CD4-positive, alpha-beta T cell treated with Interleukin-2 at 100 ng/mL for 4 hours (primary cell): Measurements from ENCODE around the gene GCSH.

Source experiments
- DNase-seq: peaks from one replicate; pipeline ENCODE4 v3.0.0-alpha.2; 2020; ENCODE audit warnings: low spot score

GCSH gene

DNA sequence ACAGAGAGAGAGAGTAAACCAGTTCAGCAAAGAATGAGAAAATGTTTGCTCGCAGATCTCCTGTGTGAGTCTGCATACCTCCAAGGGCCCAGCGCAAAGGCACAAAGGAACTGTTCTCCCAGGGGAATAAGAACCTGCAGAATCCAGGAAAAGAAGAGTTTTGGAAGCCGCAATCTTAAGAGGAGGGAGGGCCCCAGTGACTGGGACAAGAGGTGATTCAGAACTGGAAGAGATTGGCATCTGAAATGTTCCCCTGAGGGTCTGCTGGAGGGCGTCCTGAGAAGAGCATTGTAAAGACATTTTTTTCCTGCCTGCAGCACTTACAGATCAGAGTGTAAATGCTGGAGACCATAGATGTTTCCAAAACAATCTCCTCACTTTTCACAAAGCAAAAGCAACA lies 54.5 kb downstream of the GCSH start:
- DNase-seq: no peak

DNA sequence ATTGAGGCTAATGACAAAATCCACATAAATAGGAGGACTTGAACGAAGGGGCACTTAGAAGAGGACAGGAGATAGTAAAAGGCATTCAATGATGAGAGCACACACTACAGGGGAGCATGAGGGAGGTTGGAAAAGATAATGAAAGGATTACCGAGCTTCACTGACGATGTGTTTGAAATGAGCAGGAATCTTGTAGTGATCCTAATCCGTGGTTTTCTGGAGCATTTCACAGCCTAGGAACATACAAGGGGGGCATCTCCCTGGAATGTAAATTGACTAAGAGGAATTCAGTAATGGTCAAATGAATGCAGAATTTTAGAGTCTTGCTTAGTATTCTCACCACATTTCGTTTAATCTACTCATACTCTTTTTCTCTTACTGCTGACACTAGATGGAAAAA lies 55.4 kb downstream of the GCSH start:
- DNase-seq: no peak

DNA sequence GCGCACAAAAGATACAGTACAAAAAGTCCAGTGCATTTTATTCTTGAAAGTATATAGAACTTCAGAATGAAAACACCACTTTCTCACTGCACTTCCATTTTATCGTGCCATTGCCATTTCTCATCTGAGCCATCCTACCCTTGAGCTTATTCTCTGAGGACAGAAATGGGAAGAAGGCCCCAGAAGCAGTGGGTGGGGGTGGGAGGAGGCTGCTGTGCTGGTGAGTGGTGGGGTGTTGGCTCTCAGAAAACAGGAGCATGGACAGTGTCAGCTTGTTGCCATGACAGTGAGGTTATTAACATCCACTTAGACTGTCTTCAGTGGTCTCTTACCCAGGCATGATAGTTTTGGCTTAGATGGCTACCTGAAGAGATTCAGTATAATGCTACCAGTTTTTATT lies 56.1 kb downstream of the GCSH start:
- no peak for DNase-seq

GRCh38 chr16:81036751-81037350 lies 59.3 kb downstream of the GCSH start:
- no peak for DNase-seq

DNA sequence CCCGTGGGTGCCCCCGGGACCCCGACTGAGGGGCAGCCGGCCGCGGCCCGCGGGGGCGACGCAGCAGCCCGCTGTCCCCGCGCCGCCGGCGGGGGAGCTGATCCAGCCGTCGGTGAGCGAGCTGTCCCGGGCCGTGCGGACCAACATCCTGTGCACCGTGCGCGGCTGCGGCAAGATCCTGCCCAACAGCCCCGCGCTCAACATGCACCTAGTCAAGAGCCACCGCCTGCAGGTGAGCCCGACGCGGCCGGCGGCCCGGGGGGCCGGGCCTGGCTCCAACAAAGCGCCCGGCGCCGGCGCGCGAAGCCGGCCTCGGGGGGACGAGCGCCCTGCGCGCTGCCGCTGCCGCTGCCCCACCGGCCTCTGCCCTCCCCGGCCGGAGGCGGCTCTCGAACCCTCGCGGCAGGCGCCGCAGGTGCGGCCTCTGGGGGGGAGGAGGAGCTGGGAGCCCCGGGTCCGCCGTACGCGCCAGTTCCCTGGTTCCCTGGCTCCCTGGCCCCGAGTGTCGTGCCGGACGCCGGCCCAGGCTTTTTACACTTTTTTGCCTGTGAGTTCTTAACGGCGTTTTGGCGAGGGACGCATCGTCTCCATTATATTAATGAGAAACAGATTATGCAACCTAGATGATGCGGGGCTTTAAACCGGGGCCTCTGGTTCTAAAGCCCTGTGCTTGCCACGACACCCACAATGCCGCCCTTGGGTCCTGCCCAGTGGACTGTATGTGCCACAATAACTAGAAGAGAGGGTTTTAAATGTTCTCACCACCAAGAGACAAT lies 60.0 kb downstream of the GCSH start:
- peak; percentile 36 for DNase-seq

GRCh38 chr16:81035398-81035974 lies 60.7 kb downstream of the GCSH start, which contains the start of gene ATMIN:
Gene ATMIN, plus strand, starts transcription at chr16:81035842. Its CDS starts 29 bp downstream, at chr16:81035871.
- peak; percentile 89 for DNase-seq
